PFSK-1 (cell line): ENCODE data around the gene SND1.

Experiments
- FOXP2 ChIP-seq: optimal IDR thresholded peaks from 2 replicates; pipeline ENCODE3; 2011; ENCODE audit warnings: borderline replicate concordance, control low read depth, inconsistent platforms; ENCODE audit not compliant: insufficient read depth; ENCODE audit errors: extremely low read length, extremely low read depth
- POLR2AphosphoS5 ChIP-seq: IDR thresholded peaks from 2 replicates; pipeline ENCODE4 v1.6.1; 2012; ENCODE audit warnings: low read depth, mild to moderate bottlenecking, control low read depth, low read length, moderate library complexity
- REST ChIP-seq, 2 experiments: IDR thresholded peaks; 2 replicates each; pipeline versions ENCODE4 v1.6.1 to v1.8.0; 2011 to 2012; ENCODE audit warnings: low read depth in 2 of 2, low read length in 2 of 2, control low read depth in 1 of 2, inconsistent platforms in 1 of 2, mild to moderate bottlenecking in 1 of 2, moderate library complexity in 1 of 2; ENCODE audit not compliant: insufficient read depth in 1 of 2
- SIN3A ChIP-seq: IDR thresholded peaks from 2 replicates; pipeline ENCODE4 v1.6.1; 2012; ENCODE audit warnings: mild to moderate bottlenecking, low read length, moderate library complexity, borderline replicate concordance; ENCODE audit not compliant: insufficient read depth
- TAF1 ChIP-seq: IDR thresholded peaks from 2 replicates; pipeline ENCODE4 v1.6.1; 2012; ENCODE audit warnings: low read length, control low read depth, borderline replicate concordance; ENCODE audit not compliant: insufficient read depth

- no peak for TF ChIP-seq SIN3A
- no peak for TF ChIP-seq POLR2AphosphoS5
- no peak for TF ChIP-seq REST (IDR thresholded peaks at IDR 0.05; ENCODE audit: insufficient read depth in 1 of 2, low read depth in 2 of 2, low read length in 2 of 2)
- no peak for TF ChIP-seq TAF1
- TF ChIP-seq FOXP2, result no peak
These were observed 452.2 kb downstream of the SND1 start for GRCh38 chr7:128104108-128104742.
